HG03064 (cell line): ENCODE results near the gene CABLES2.
"Not testable (repeated sequence)": the region's sequence is repeated elsewhere in the genome, so short reads cannot be mapped to it uniquely, and the experiment has no call there.

Experiments
- ATAC-seq: cut with Tn5 transposase; IDR thresholded peaks from one replicate; pipeline ENCODE4 v1.9.1; 2021; ENCODE audit warnings: low read depth; ENCODE audit not compliant: unreplicated experiment

Gene CABLES2

DNA sequence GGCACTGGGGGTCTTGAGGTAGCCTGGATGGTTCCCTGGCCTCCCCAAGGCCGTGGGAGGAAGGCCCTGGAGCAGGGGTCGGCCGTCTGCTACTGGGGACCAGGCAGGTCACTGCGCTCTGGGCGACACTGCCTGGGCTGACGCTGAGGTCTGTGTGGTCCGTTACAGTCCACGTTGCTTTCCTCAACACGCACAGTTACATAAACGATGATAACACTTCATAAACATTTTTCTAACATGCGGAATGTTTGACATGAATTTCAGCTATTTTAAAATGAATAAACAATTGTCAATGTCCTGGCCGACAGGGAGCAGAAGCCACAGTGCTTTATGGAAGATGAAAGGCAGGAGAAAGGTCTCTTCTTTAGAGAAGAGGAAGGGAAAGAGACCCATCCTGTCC, 30.4 kb upstream of the CABLES2 start:
- ATAC-seq = no peak

- ATAC-seq = no peak
These were observed 29.6 kb upstream of the CABLES2 start for GRCh38 chr20:62436692-62437091.

GRCh38 chr20:62433658-62434497, 26.8 kb upstream of the CABLES2 start:
- ATAC-seq = no peak

- ATAC-seq = no peak
These were observed 23.9 kb upstream of the CABLES2 start for GRCh38 chr20:62430866-62431447.

DNA sequence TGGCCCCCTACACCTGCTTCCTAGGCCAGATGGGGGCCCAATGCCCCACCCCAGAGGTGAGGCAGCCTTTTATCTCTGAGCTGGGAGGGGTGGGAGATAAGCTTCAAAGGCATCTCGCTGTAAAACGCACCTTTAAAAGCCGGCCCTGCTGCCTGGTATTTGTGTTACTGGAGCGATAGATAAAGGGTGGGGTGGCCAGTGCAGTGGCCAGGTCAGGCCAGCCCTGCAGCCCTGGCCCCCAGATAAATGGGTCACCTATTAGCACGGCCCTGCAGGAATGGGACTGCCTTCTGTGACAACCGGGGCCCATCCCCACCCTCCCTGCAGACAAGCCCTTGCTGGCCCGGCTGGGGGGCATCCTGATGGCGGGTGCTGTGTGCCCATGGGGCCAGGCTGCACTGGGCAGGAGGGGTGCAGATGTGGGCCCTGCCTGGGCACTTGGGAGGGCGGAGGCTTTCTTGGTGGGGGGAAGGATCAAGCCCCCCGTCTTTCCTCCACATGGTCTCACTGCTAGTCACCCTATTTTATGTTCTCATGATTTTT, 23.3 kb upstream of the CABLES2 start:
- ATAC-seq = no peak

- ATAC-seq = no peak
These were observed 22.6 kb upstream of the CABLES2 start for GRCh38 chr20:62429455-62430310.

- ATAC-seq = no peak
These were observed 21.6 kb upstream of the CABLES2 start for GRCh38 chr20:62428396-62429295.

DNA sequence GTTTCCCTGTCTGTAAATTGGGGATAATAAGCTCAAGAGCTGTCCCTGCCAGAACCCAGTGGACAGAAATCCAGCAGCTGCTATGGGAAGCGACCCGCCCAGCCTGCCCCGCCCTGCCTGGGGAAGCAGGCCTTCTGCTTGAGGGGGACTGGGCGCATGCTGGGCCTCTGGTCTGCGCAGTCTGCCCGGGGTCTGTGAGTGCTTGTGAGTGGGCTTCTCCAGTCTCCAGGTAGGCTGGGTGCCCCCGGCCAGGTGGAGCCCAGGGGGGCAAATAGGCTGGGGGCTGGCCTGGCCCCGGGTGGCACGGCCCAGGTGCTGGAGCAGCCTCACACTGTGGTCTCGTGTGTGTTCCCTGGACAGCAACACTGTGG, 20.9 kb upstream of the CABLES2 start:
- ATAC-seq = no peak

- no peak for ATAC-seq
These were observed 20.3 kb upstream of the CABLES2 start, which contains the start of gene RBBP8NL for GRCh38 chr20:62427172-62428001. TSS of gene RBBP8NL (minus strand) at chr20:62427539. CDS start at chr20:62419647, 7,892 bp downstream.

DNA sequence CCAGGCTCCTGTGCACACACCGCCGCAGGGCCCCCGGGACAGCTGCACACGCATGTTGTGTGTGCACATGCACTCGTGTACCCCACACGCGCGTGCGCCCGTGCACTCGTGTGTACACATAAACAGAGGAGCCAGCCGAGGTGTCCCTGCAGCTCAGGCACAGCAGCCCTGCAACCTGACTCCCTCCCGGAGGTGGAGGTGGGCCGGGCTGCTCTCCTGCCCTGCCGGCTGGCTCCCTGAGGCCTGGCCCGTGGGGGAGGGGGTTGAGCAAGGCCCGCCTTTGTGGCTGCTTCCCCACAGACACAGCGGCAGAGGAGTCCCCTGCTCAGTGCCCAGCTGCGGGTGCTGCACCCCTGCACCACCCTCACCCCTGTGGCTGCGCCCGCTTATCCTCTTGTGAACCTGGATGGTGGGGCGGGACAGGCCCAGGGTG, 19.6 kb upstream of the CABLES2 start:
- ATAC-seq = no peak

GRCh38 chr20:62426059-62426348, 18.9 kb upstream of the CABLES2 start:
- not testable (repeated sequence) for ATAC-seq

DNA sequence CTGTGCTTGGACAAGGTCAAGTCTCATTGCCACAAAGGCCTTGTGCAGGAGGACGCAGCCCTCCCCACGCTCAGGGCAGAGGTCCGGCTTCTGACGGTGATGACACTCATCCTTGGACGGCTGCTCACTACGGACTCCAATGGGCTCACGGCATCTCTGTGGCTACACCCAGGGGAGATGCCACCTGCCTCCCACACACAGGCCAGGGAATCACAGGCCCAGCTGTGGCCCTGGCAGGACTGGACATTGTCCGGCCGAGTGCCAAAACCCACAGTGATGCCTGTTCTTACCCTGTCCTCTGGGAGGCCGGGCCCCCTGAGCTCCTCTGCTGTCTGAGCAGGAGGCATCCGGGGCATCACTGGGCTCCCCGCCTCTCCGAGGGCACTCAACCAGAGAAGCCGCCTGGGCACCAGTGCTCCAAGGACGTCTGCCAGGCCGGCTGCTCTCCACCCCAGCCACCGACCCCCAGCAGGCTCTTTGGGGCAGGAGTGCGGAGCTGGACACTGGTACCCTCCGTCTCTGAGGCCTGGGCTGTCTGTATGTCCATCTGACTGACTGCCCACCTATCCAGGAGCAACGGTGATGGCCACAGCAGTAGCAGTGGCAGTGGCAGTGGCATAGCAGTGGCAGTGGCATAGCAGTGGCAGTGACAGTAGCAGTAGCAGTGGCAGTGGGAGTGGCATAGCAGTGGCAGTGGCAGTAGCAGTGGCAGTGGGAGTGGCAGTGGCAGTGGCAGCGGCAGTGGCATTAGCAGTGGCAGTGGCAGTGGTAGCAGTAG, 18.4 kb upstream of the CABLES2 start:
- no peak for ATAC-seq

- ATAC-seq = no peak
These were observed 17.4 kb upstream of the CABLES2 start for GRCh38 chr20:62424249-62425107.

DNA sequence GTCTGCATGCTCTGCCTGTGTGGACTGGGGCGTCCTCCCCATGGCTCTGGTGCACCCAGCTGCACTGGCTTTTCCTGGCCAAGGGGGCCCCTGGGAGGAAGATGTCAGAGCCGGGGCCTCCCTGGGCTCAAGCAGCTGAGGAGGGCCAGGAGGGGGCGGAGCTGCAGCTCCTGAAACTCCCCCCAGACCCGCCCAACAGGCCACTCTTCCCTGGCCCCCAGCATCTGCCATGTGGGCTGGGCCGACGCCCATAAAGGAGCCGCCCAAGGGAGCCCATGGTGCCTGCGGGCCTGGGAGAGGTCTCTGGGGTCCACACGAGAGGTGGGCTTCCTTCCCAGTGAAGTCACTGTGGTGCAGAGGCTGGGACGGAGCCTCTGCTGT, 16.2 kb upstream of the CABLES2 start:
- no peak for ATAC-seq

- ATAC-seq = no peak
These were observed 15.7 kb upstream of the CABLES2 start for GRCh38 chr20:62422636-62423325.

DNA sequence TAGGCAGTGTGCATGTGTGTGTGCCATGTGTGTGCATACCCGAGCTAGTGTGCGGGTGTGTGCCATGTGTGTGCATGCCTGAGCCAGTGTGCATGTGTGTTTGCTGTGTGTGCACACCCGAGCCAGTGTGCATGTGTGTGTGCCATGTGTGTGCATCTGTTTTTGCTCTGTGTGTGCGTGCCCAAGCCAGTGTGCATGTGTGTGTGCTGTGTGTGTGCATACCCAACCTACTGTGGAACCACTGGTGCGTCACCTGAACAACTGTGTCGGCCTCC, 14.6 kb upstream of the CABLES2 start:
- no peak for ATAC-seq
